Upper lobe of right lung (tissue), 1 donor: Measurements from ENCODE around the gene ACTN4. TPM values are rescaled to one million over a fixed set of nuclear protein-coding genes. Genes with fewer than 3 reads are reported as not detected.

Experiments
- ATAC-seq: fragments of 200-7000 bp; cut with Tn5 transposase; one replicate; pipeline ENCODE4 v1.9.1; 2020; ENCODE audit warnings: mild to moderate bottlenecking, moderate library complexity
- DNase-seq: peaks from one replicate; pipeline ENCODE4 v3.0.0-alpha.2; 2020
- H3K27ac ChIP-seq: fragments of 200-600 bp; one replicate; pipeline ENCODE4 v1.8.0; 2022
- H3K27me3 ChIP-seq: fragments of 200-600 bp; one replicate; pipeline ENCODE4 v1.8.0; 2022; ENCODE audit warnings: mild to moderate bottlenecking
- H3K36me3 ChIP-seq: fragments of 200-600 bp; one replicate; pipeline ENCODE4 v1.8.0; 2022
- H3K4me1 ChIP-seq: fragments of 200-600 bp; one replicate; pipeline ENCODE4 v1.8.0; 2022
- H3K4me3 ChIP-seq: fragments of 200-600 bp; one replicate; pipeline ENCODE4 v1.8.0; 2022; ENCODE audit warnings: mild to moderate bottlenecking
- H3K9me3 ChIP-seq: fragments of 200-600 bp; one replicate; pipeline ENCODE4 v1.8.0; 2022
- intact Hi-C: fragments of 100-400 bp; cut with DNase I; formaldehyde crosslinking; loops from one replicate; pipeline ENCODE4 v1.11.0; 2022
- total RNA-seq: library from RNA; stranded (reverse); fragmentation: NEBNext Ultra II Directional; extraction: Animal tissue kit (Norgen Biotek cat#: 25700); gene quantifications from one replicate; pipeline ENCODE4 v1.2.1, GENCODE V29; 2021
- TF ChIP-seq, protein P1 (sequence below): fragments of 200-600 bp; IDR thresholded peaks from one replicate; pipeline ENCODE4 v1.8.0; 2022; ENCODE audit warnings: antibody characterized with exemption
- donor health status: DM: no; HTN: yes; CAD: no; lungs with severe emphysema.

The ACTN4 gene
- total RNA-seq, 1 donor from 2014 or later: 565 TPM

DNA sequence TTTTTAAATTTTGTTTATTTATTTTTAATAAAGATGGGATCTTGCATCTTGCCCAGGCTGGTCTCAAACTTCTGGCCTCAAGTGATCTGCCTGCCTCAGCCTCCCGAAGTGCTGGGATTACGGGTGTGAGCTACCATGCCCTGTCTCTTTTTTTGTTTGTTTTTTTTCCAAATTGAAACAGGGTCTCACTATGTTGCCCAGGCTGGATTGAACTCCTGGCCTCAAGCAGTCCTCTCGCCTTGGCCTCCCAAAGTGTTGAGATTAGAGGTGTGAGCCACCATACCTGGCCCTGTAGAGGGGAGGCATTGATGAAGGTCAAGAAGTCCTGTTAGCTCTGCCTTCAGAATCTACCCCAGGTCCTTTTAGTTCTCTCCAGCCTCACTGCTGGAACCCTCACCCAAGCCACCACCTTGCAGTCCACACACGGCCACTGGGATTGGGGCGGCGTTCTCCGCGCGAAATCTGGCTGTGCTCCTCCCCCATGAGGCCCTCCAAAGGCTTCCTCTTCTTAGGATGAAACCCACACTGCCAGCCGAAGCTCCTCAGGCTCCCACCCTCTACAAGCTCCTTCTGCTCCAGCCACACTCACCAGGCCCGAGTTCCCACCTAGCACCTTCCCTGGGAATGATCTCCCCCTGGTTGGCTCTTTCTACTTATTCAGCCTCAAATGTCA, 34.9 kb downstream of the ACTN4 start:
- H3K36me3 ChIP-seq: peaks cover under 1% of the 10 kb centered on the region
- H3K4me1 ChIP-seq: peaks cover 97% of the 10 kb centered on the region
- intact Hi-C loops: no loop called here
- ATAC-seq: no peak
- DNase-seq: no peak
- H3K4me3 ChIP-seq: no peak overlapping the region
- H3K27me3 ChIP-seq: no peaks in the 10 kb centered on the region
- TF ChIP-seq, protein P1, sequence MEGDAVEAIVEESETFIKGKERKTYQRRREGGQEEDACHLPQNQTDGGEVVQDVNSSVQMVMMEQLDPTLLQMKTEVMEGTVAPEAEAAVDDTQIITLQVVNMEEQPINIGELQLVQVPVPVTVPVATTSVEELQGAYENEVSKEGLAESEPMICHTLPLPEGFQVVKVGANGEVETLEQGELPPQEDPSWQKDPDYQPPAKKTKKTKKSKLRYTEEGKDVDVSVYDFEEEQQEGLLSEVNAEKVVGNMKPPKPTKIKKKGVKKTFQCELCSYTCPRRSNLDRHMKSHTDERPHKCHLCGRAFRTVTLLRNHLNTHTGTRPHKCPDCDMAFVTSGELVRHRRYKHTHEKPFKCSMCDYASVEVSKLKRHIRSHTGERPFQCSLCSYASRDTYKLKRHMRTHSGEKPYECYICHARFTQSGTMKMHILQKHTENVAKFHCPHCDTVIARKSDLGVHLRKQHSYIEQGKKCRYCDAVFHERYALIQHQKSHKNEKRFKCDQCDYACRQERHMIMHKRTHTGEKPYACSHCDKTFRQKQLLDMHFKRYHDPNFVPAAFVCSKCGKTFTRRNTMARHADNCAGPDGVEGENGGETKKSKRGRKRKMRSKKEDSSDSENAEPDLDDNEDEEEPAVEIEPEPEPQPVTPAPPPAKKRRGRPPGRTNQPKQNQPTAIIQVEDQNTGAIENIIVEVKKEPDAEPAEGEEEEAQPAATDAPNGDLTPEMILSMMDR: no peak
- peak overlapping the region; percentile 80 for H3K27ac ChIP-seq
- H3K9me3 ChIP-seq: no peaks in the 10 kb centered on the region

DNA sequence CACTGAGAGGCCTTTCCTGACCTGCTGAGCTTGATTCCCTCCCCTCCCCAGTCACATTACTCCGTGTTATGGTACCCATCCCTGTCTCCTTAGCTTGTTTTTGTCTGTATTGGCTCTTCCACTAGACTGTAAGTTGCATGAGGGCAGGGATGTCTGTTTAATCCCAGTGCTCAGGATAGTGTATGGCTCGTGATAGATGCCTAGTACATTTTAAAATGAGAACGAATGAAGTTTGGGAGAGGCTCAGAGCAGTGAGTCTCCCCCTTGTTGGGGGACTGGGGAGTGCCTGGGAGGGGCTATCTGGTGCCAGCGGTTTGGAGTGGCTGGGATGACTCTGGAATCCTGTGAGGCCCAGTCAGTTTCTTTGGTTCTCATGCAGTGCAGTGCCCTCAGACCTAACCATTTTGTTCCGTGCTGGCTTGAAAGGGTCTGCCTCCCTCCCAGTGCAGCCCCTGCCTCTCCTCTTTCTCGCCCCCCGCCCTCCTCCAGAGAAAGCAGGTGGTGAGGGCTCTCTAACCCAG, 35.5 kb downstream of the ACTN4 start:
- peaks cover 97% of the 10 kb centered on the region for H3K4me1 ChIP-seq
- no peak overlapping the region for H3K4me3 ChIP-seq
- no peaks in the 10 kb centered on the region for H3K27me3 ChIP-seq
- intact Hi-C loops: no loop called here
- peak overlapping the region; percentile 80 for H3K27ac ChIP-seq
- no peaks in the 10 kb centered on the region for H3K36me3 ChIP-seq
- no peaks in the 10 kb centered on the region for H3K9me3 ChIP-seq
- TF ChIP-seq, protein P1: no peak
- DNase-seq (no peak), ATAC-seq (peak; percentile 0)

DNA sequence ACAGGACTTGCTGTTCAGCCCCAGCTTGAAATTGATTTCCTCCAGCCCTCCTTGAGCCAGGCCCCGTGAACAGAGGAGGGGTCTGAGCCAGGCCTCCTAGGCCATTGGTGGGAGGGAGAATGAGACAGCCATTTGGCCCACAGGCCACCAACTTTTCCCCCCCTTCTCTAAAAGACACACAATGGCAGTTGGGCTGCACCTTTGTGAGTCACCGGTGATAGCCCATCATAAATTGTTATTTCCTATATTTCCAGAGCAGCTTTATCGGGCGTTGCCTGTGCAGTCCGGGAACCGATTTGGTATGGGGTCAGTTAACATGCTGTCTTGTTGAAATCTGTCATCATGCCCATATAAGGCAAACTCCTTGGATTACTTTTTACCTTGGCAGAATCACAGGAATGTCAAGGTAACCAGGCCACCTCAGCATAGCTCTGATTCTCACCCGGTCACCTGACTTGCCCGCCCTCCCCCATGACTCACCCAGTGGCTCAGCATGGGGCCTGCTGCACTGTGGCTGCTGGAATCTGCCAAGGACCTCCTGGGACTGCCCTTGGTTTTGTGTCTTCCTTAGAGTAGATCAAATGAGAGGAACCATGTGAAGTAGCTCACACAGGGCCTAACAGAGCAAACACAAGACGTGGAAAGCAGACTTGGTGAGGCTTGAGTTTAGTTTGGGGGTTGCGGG, 36.1 kb downstream of the ACTN4 start:
- H3K36me3 ChIP-seq: no peaks in the 10 kb centered on the region
- peaks cover 97% of the 10 kb centered on the region for H3K4me1 ChIP-seq
- DNase-seq: peak; percentile 91
- peak overlapping the region; percentile 80 for H3K27ac ChIP-seq
- TF ChIP-seq, protein P1: no peak
- H3K27me3 ChIP-seq: no peaks in the 10 kb centered on the region
- no peaks in the 10 kb centered on the region for H3K9me3 ChIP-seq
- intact Hi-C loops: no loop called here
- ATAC-seq: peak; percentile 89
- H3K4me3 ChIP-seq: no peak overlapping the region

DNA sequence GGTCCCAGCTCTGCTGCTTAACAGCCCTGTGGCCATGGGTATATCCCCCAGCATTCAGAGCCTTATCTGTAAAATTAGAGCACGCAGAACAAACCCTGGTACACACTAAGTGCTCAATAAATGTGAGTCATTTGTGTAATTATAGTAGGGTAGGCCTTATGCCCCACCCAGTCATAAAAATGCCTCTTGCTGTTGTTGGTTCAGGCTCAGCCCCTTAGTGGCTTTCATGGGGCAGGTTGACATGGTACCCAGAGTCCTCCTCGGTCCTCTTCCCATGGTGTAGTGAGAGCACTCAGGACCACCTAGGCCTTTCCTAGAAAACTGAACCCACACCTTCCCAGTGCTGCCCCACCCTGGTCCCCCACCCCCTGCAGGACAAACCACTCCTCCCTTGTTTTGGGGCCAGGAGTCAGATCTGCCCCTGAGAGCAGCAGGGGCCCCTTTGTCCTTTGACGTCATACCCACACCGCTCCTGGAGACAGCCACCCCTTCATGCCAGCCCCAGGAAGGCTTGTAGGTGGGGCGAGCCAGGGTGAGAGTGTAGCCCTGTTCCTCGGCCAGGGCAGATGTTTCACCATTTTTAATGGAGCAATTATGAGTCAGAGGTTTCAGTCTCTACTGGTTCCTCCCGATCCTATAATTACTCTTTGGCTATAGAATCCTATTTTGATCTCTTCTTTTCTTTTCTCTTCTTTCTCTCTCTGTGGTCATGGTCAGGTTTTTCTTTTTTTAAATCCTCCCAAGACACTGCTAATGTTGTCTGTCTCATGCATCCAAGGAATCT, 36.8 kb downstream of the ACTN4 start:
- H3K4me3 ChIP-seq: no peak overlapping the region
- TF ChIP-seq, protein P1: no peak
- H3K36me3 ChIP-seq: no peaks in the 10 kb centered on the region
- DNase-seq (peak; percentile 79), ATAC-seq (peak; percentile 66)
- H3K27ac ChIP-seq: peak overlapping the region; percentile 80
- H3K9me3 ChIP-seq: no peaks in the 10 kb centered on the region
- intact Hi-C loops: no loop called here
- peaks cover 93% of the 10 kb centered on the region for H3K4me1 ChIP-seq
- no peaks in the 10 kb centered on the region for H3K27me3 ChIP-seq

DNA sequence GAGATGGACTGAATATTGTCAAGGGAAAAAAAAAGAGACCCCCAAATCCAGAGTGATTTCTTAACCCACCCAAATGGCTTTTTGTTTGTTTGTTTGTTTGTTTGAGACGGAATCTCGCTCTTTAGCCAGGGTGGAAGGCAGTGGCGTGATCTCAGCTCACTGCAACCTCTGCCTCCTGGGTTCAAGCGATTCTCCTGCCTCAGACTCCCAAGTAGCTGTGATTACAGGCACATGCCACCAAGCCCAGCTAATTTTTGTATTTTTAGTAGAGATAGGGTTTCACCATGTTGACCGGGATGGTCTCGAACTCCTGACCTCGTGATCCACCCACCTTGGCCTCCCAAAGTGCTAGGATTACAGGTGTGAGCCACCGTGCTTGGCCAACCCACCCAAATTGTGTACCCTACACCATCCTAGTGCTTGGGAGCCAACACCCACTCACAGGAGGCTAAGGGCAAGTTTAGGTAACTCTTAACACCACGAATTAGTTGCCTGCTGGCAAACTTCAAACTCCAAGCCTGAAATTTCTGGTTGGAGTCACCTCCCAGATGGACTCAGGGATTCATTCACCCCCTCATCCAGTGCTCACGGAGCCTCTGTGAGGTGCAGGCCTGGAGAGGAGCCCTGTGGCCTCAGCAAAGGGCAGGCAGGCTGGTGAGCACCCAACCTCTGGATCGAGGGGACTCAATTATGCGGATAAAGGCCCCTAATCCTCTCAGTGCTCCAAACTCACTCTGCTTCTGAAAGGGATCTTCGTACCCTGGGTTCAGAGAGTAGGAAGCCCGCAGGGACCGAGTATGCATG, 37.6 kb downstream of the ACTN4 start:
- no peaks in the 10 kb centered on the region for H3K9me3 ChIP-seq
- H3K4me1 ChIP-seq: peaks cover 87% of the 10 kb centered on the region
- intact Hi-C loops: no loop called here
- TF ChIP-seq, protein P1: no peak
- peak overlapping the region; percentile 80 for H3K27ac ChIP-seq
- DNase-seq (no peak), ATAC-seq (no peak)
- H3K4me3 ChIP-seq: no peak overlapping the region
- H3K27me3 ChIP-seq: no peaks in the 10 kb centered on the region
- H3K36me3 ChIP-seq: no peaks in the 10 kb centered on the region
